PFSK-1 (cell line): Measurements from ENCODE around the gene MAST1.

Source experiments
- FOXP2 ChIP-seq: optimal IDR thresholded peaks from 2 replicates; pipeline ENCODE3; 2011; ENCODE audit warnings: borderline replicate concordance, control low read depth, inconsistent platforms; ENCODE audit not compliant: insufficient read depth; ENCODE audit errors: extremely low read length, extremely low read depth
- POLR2AphosphoS5 ChIP-seq: IDR thresholded peaks from 2 replicates; pipeline ENCODE4 v1.6.1; 2012; ENCODE audit warnings: low read depth, mild to moderate bottlenecking, control low read depth, low read length, moderate library complexity
- REST ChIP-seq, 2 experiments: IDR thresholded peaks; 2 replicates each; pipeline versions ENCODE4 v1.6.1 to v1.8.0; 2011 to 2012; ENCODE audit warnings: low read depth in 2 of 2, low read length in 2 of 2, control low read depth in 1 of 2, inconsistent platforms in 1 of 2, mild to moderate bottlenecking in 1 of 2, moderate library complexity in 1 of 2; ENCODE audit not compliant: insufficient read depth in 1 of 2
- SIN3A ChIP-seq: IDR thresholded peaks from 2 replicates; pipeline ENCODE4 v1.6.1; 2012; ENCODE audit warnings: mild to moderate bottlenecking, low read length, moderate library complexity, borderline replicate concordance; ENCODE audit not compliant: insufficient read depth
- TAF1 ChIP-seq: IDR thresholded peaks from 2 replicates; pipeline ENCODE4 v1.6.1; 2012; ENCODE audit warnings: low read length, control low read depth, borderline replicate concordance; ENCODE audit not compliant: insufficient read depth

The MAST1 gene

GRCh38 chr19:12890787-12891552, 52.7 kb downstream of the MAST1 start, which contains the start of gene GCDH:
Gene GCDH (plus strand): TSS chr19:12891160. CDS start chr19:12891305, 145 bp downstream.
- TF ChIP-seq SIN3A (peak; percentile 93), FOXP2 (peak; percentile 57), REST (IDR thresholded peaks at IDR 0.05; ENCODE audit: insufficient read depth in 1 of 2, low read depth in 2 of 2, low read length in 2 of 2) (no peak), POLR2AphosphoS5 (peak; percentile 55; the same call in 1 of the 2 replicates)

GRCh38 chr19:12891553-12892021, 53.3 kb downstream of the MAST1 start:
- no peak for TF ChIP-seq FOXP2
- no peak for TF ChIP-seq POLR2AphosphoS5
- TF ChIP-seq TAF1: no peak
- no peak for TF ChIP-seq SIN3A
- no peak for TF ChIP-seq REST (IDR thresholded peaks at IDR 0.05; ENCODE audit: insufficient read depth in 1 of 2, low read depth in 2 of 2, low read length in 2 of 2)

- no peak for TF ChIP-seq FOXP2
- no peak for TF ChIP-seq REST (IDR thresholded peaks at IDR 0.05; ENCODE audit: insufficient read depth in 1 of 2, low read depth in 2 of 2, low read length in 2 of 2)
- TF ChIP-seq SIN3A: no peak
- TF ChIP-seq TAF1: no peak
- no peak for TF ChIP-seq POLR2AphosphoS5
Observed at GRCh38 chr19:12893582-12893981, 55.3 kb downstream of the MAST1 start.

- TF ChIP-seq REST (IDR thresholded peaks at IDR 0.05; ENCODE audit: insufficient read depth in 1 of 2, low read depth in 2 of 2, low read length in 2 of 2): no peak
Observed at GRCh38 chr19:12896460-12896859, 58.1 kb downstream of the MAST1 start.
